Measurements from ENCODE around the gene REV1.

REV1 gene

GRCh38 chr2:99509387-99509786, 19.6 kb upstream of the REV1 start (continued):
- TF ChIP-seq, protein P1, sequence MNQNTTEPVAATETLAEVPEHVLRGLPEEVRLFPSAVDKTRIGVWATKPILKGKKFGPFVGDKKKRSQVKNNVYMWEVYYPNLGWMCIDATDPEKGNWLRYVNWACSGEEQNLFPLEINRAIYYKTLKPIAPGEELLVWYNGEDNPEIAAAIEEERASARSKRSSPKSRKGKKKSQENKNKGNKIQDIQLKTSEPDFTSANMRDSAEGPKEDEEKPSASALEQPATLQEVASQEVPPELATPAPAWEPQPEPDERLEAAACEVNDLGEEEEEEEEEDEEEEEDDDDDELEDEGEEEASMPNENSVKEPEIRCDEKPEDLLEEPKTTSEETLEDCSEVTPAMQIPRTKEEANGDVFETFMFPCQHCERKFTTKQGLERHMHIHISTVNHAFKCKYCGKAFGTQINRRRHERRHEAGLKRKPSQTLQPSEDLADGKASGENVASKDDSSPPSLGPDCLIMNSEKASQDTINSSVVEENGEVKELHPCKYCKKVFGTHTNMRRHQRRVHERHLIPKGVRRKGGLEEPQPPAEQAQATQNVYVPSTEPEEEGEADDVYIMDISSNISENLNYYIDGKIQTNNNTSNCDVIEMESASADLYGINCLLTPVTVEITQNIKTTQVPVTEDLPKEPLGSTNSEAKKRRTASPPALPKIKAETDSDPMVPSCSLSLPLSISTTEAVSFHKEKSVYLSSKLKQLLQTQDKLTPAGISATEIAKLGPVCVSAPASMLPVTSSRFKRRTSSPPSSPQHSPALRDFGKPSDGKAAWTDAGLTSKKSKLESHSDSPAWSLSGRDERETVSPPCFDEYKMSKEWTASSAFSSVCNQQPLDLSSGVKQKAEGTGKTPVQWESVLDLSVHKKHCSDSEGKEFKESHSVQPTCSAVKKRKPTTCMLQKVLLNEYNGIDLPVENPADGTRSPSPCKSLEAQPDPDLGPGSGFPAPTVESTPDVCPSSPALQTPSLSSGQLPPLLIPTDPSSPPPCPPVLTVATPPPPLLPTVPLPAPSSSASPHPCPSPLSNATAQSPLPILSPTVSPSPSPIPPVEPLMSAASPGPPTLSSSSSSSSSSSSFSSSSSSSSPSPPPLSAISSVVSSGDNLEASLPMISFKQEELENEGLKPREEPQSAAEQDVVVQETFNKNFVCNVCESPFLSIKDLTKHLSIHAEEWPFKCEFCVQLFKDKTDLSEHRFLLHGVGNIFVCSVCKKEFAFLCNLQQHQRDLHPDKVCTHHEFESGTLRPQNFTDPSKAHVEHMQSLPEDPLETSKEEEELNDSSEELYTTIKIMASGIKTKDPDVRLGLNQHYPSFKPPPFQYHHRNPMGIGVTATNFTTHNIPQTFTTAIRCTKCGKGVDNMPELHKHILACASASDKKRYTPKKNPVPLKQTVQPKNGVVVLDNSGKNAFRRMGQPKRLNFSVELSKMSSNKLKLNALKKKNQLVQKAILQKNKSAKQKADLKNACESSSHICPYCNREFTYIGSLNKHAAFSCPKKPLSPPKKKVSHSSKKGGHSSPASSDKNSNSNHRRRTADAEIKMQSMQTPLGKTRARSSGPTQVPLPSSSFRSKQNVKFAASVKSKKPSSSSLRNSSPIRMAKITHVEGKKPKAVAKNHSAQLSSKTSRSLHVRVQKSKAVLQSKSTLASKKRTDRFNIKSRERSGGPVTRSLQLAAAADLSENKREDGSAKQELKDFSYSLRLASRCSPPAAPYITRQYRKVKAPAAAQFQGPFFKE (tag by site-specific recombination; IDR thresholded peaks at IDR 0.05; ENCODE audit: borderline replicate concordance) = no peak

DNA sequence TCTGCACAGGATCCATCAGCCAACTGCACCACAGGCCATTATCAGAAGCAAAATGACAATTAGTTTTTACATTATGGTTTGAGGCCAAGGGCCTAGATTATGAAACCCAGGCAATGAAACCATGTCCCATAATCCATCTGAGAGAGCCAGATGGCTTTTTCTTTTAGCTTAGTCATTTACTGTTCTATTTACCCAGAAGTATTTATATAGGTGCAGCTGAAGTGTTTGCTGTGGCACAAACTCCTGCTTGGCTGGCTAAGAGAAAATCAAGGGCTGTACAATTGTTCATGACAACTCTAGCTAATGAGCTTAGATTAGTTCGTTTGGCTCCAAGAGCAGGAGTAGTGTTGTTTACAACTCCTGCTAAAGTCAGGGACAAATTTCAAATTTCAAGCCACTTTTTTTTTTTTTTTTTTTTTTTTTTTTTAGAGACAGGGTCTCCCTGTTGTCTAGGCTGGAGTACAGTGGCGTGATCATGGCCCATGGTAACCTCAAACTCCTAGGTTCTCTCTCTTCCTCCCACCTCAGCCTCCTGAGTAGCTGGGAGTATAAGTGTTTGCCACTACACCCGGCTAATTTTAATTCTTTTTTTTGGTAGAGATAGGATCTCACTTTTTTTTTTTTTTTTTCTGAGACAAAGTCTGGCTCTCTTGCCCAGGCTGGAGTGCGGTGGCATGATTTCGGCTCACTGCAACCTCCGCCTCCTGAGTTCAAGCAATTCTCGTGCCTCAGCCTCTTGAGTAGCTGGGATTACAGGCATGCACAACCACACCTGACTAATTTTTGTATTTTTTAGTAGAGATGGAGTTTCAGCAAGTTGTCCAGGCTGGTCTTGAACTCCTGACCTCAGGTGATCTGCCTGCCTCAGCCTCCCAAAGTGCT, 18.4 kb upstream of the REV1 start:
- no peaks in the 10 kb centered on the region for H3K4me1 ChIP-seq (ENCODE audit: control insufficient read depth, insufficient read depth, low read length)
- no peaks in the 10 kb centered on the region for H3K9me3 ChIP-seq (ENCODE audit: control insufficient read depth, insufficient read depth, low read depth, low read length)
- POLR2A ChIA-PET = interaction anchor here (0.9 kb wide), 1 partner anchor 367 kb away, joined by 5 read pairs; the partner anchor contains the start of gene C2orf15
- H3K36me3 ChIP-seq (ENCODE audit: control insufficient read depth in 2 of 2, insufficient read depth in 1 of 2, low read length in 2 of 2) = no peaks in the 10 kb centered on the region
- TF ChIP-seq, protein P2, sequence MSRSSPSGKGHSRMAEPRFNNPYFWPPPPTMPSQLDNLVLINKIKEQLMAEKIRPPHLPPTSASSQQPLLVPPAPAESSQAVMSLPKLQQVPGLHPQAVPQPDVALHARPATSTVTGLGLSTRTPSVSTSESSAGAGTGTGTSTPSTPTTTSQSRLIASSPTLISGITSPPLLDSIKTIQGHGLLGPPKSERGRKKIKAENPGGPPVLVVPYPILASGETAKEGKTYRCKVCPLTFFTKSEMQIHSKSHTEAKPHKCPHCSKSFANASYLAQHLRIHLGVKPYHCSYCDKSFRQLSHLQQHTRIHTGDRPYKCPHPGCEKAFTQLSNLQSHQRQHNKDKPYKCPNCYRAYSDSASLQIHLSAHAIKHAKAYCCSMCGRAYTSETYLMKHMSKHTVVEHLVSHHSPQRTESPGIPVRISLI (tag by site-specific recombination; IDR thresholded peaks at IDR 0.05) = peak; percentile 31; the same call in 1 of the 2 replicates
- TF ChIP-seq GLIS1 (tag by site-specific recombination; IDR thresholded peaks at IDR 0.05) (no peak), ZNF157 (tag by site-specific recombination; IDR thresholded peaks at IDR 0.05) (no peak), ZNF2 (tag by site-specific recombination; IDR thresholded peaks at IDR 0.05) (peak; percentile 98), ZNF37A (tag by site-specific recombination; IDR thresholded peaks at IDR 0.05) (no peak)
- CTCF ChIA-PET = interaction anchor here (0.6 kb wide), 2 partner anchors 57 to 440 kb away, joined by 3 read pairs; no protein-coding TSS in a partner anchor
- no peak overlapping the region for H3K4me3 ChIP-seq (ENCODE audit: low read depth, low read length)
- H3K27ac ChIP-seq (ENCODE audit: extremely low read depth, low read depth, low read length) = no peak overlapping the region

GRCh38 chr2:99504844-99505584, 15.2 kb upstream of the REV1 start:
- H3K4me1 ChIP-seq (ENCODE audit: control insufficient read depth, insufficient read depth, low read length) = no peaks in the 10 kb centered on the region
- no peak overlapping the region for H3K4me3 ChIP-seq (ENCODE audit: low read depth, low read length)
- no peaks in the 10 kb centered on the region for H3K9me3 ChIP-seq (ENCODE audit: control insufficient read depth, insufficient read depth, low read depth, low read length)
- POLR2A ChIA-PET = no interaction called here
- H3K36me3 ChIP-seq (ENCODE audit: control insufficient read depth in 2 of 2, insufficient read depth in 1 of 2, low read length in 2 of 2) = no peaks in the 10 kb centered on the region
- H3K27ac ChIP-seq (ENCODE audit: extremely low read depth, low read depth, low read length) = no peak overlapping the region
- CTCF ChIA-PET = no interaction called here
- no peak for TF ChIP-seq ZNF792 (tag by site-specific recombination; IDR thresholded peaks at IDR 0.05)
- no peak for TF ChIP-seq ZNF76 (tag by site-specific recombination; IDR thresholded peaks at IDR 0.05; ENCODE audit: borderline replicate concordance, low read depth)
- TF ChIP-seq ZNF140 (tag by site-specific recombination; IDR thresholded peaks at IDR 0.05) = no peak
- no peak for TF ChIP-seq ZNF48 (tag by site-specific recombination; IDR thresholded peaks at IDR 0.05)
- no peak for TF ChIP-seq ZNF544 (tag by site-specific recombination; IDR thresholded peaks at IDR 0.05)
- no peak for TF ChIP-seq ZNF555 (tag by site-specific recombination; conservative IDR thresholded peaks at IDR 0.05)
- no peak for TF ChIP-seq RBAK (tag by site-specific recombination; IDR thresholded peaks at IDR 0.05)
- no peak for TF ChIP-seq ZNF274 (IDR thresholded peaks at IDR 0.05; ENCODE audit: low read length)
- TF ChIP-seq ZNF274 (tag by site-specific recombination; IDR thresholded peaks at IDR 0.05; ENCODE audit: borderline replicate concordance) = no peak
- no peak for TF ChIP-seq SALL2 (tag by site-specific recombination; IDR thresholded peaks at IDR 0.05; ENCODE audit: borderline replicate concordance)
- TF ChIP-seq ZNF426 (tag by site-specific recombination; IDR thresholded peaks at IDR 0.05) = no peak
- TF ChIP-seq HOXC10 (CRISPR knock-in tag; IDR thresholded peaks at IDR 0.05) = no peak
- TF ChIP-seq ZNF292 (tag by site-specific recombination; IDR thresholded peaks at IDR 0.05; ENCODE audit: borderline replicate concordance, low read depth) = no peak
